Measurements from ENCODE around the gene NOXRED1.

DNA sequence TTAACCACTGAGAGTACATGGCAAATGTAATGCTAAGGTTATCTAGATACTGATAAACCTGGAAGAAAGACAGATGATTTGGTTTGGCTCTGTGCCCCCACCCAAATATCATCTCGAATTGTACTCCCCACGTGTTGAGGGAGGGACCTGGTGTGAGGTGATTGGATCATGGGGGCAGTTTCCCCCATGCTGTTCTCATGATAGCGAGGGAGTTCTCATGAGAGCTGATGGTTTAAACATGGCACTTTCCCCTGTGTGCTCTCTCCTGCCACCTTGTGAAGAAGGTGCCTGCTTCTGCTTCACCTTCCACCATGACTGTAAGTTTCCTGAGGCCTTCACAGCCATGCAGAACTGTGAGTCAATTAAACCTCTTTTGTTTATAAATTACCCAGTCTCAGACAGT lies 14.2 kb downstream of the NOXRED1 start:
- TF ChIP-seq, protein P1, sequence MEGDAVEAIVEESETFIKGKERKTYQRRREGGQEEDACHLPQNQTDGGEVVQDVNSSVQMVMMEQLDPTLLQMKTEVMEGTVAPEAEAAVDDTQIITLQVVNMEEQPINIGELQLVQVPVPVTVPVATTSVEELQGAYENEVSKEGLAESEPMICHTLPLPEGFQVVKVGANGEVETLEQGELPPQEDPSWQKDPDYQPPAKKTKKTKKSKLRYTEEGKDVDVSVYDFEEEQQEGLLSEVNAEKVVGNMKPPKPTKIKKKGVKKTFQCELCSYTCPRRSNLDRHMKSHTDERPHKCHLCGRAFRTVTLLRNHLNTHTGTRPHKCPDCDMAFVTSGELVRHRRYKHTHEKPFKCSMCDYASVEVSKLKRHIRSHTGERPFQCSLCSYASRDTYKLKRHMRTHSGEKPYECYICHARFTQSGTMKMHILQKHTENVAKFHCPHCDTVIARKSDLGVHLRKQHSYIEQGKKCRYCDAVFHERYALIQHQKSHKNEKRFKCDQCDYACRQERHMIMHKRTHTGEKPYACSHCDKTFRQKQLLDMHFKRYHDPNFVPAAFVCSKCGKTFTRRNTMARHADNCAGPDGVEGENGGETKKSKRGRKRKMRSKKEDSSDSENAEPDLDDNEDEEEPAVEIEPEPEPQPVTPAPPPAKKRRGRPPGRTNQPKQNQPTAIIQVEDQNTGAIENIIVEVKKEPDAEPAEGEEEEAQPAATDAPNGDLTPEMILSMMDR (IDR thresholded peaks at IDR 0.05; ENCODE audit: low read depth, low read length): no peak
- TF ChIP-seq, protein P2, sequence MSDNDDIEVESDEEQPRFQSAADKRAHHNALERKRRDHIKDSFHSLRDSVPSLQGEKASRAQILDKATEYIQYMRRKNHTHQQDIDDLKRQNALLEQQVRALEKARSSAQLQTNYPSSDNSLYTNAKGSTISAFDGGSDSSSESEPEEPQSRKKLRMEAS (IDR thresholded peaks at IDR 0.05; ENCODE audit: low read depth, low read length): no peak
